SK-N-SH treated with all-trans-retinoic acid at 6 μM for 48 hours (cell line): ENCODE measurements around the gene TBC1D2.

ENCODE experiments used
- ARNTL ChIP-seq: fragments of 450-650 bp; formaldehyde crosslinking; IDR thresholded peaks from 2 replicates; pipeline ENCODE4 v1.5.0; 2020; ENCODE audit warnings: low read depth, mild to moderate bottlenecking, moderate library complexity, borderline replicate concordance
- PATZ1 ChIP-seq: fragments of 250-450 bp; sonication (Bioruptor Pico); IDR thresholded peaks from 2 replicates; pipeline ENCODE4 v1.8.0; 2020; ENCODE audit warnings: mild to moderate bottlenecking, moderate library complexity, borderline replicate concordance
- PPARA ChIP-seq: fragments of 250-450 bp; sonication (Bioruptor Pico); IDR thresholded peaks from 2 replicates; pipeline ENCODE4 v1.5.0; 2020; ENCODE audit warnings: mild to moderate bottlenecking, borderline replicate concordance
- TOX ChIP-seq: fragments of 250-450 bp; sonication (Bioruptor Pico); IDR thresholded peaks from 2 replicates; pipeline ENCODE4 v1.8.0; 2021; ENCODE audit warnings: mild to moderate bottlenecking, moderate library complexity, borderline replicate concordance
- ZC3H10 ChIP-seq: fragments of 250-450 bp; sonication (Bioruptor Pico); IDR thresholded peaks from 2 replicates; pipeline ENCODE4 v1.5.1; 2021; ENCODE audit warnings: mild to moderate bottlenecking, moderate library complexity
- ZFP3 ChIP-seq: fragments of 250-450 bp; sonication (Bioruptor Pico); IDR thresholded peaks from 2 replicates; pipeline ENCODE4 v1.5.0; 2020; ENCODE audit warnings: mild to moderate bottlenecking, moderate library complexity

GRCh38 chr9:98272083-98272482 is 16.6 kb upstream of the TBC1D2 start:
- no peak for TF ChIP-seq ARNTL (CRISPR knock-in tag)
- no peak for TF ChIP-seq ZFP3 (CRISPR knock-in tag)
- TF ChIP-seq PPARA (CRISPR knock-in tag), result no peak
- no peak for TF ChIP-seq TOX (CRISPR knock-in tag)
- no peak for TF ChIP-seq PATZ1 (CRISPR knock-in tag)
- no peak for TF ChIP-seq ZC3H10 (CRISPR knock-in tag)
